Sigmoid colon (tissue), 4 donors: ENCODE results near the gene WDR11.

ENCODE experiments used
- CTCF ChIP-seq, 4 experiments: fragments of 450-650 bp in 3 of 4; fragments of 200-600 bp in 1 of 4; IDR thresholded peaks; one replicate each; pipeline ENCODE4 v1.5.1; 2016 to 2019; ENCODE audit warnings: antibody characterized with exemption in 4 of 4, mild to moderate bottlenecking in 3 of 4, moderate library complexity in 2 of 4
- EP300 ChIP-seq, 4 donors: sonication (generic); formaldehyde crosslinking; IDR thresholded peaks; one replicate each; pipeline ENCODE4 v1.6.1; 2017; ENCODE audit warnings: antibody characterized with exemption in 4 of 4
- POLR2A ChIP-seq, 2 donors: fragments of 450-650 bp; IDR thresholded peaks; one replicate each; pipeline ENCODE4 v1.6.1; 2016; ENCODE audit warnings: antibody characterized with exemption in 2 of 2, mild to moderate bottlenecking in 2 of 2, moderate library complexity in 2 of 2

- TF ChIP-seq EP300 (IDR thresholded peaks at IDR 0.05): no peak
- no peak for TF ChIP-seq CTCF (IDR thresholded peaks at IDR 0.05)
- no peak for TF ChIP-seq POLR2A (IDR thresholded peaks at IDR 0.05)
These were observed 45.9 kb upstream of the WDR11 start for GRCh38 chr10:120805014-120805812.
